HEK293T (cell line): ENCODE results near the gene FAM53B.

Experiments
- CTCF ChIA-PET: fragments of 350-600 bp; formaldehyde crosslinking; extraction: SDS; loops from one replicate; lab custom pipeline; 2021; ENCODE audit warnings: antibody characterized with exemption, inconsistent platforms; lab: Yijun Ruan, JAX
- POLR2A ChIA-PET: fragments of 350-600 bp; formaldehyde crosslinking; extraction: SDS; loops from one replicate; lab custom pipeline; 2020; ENCODE audit warnings: antibody characterized with exemption, inconsistent platforms; lab: Yijun Ruan, JAX
- DNase-seq: peaks from one replicate; pipeline ENCODE4 v3.0.0; 2012; ENCODE audit warnings: mixed read lengths; ENCODE audit errors: extremely low spot score
- ARNT ChIP-seq: fragments of 450-650 bp; IDR thresholded peaks from 2 replicates; pipeline ENCODE4 v1.6.1; 2017; ENCODE audit warnings: mild to moderate bottlenecking
- BHLHE40 ChIP-seq: fragments of 450-650 bp; IDR thresholded peaks from 2 replicates; pipeline ENCODE4 v1.6.1; 2016; ENCODE audit warnings: mild to moderate bottlenecking, moderate library complexity, borderline replicate concordance
- CTBP1 ChIP-seq: fragments of 450-650 bp; IDR thresholded peaks from 2 replicates; pipeline ENCODE4 v1.6.1; 2016; ENCODE audit warnings: borderline replicate concordance
- ELF4 ChIP-seq: fragments of 450-650 bp; IDR thresholded peaks from 2 replicates; pipeline ENCODE4 v1.6.1; 2017; ENCODE audit warnings: antibody characterized with exemption
- FOXA1 ChIP-seq: fragments of 450-650 bp; IDR thresholded peaks from 2 replicates; pipeline ENCODE4 v1.6.1; 2016; ENCODE audit warnings: mild to moderate bottlenecking
- FOXK2 ChIP-seq: fragments of 450-650 bp; IDR thresholded peaks from 2 replicates; pipeline ENCODE4 v1.6.1; 2016; ENCODE audit warnings: mild to moderate bottlenecking
- FOXM1 ChIP-seq: fragments of 450-650 bp; IDR thresholded peaks from 2 replicates; pipeline ENCODE4 v1.6.1; 2017; ENCODE audit warnings: mild to moderate bottlenecking, borderline replicate concordance
- HDGF ChIP-seq: fragments of 450-650 bp; IDR thresholded peaks from 2 replicates; pipeline ENCODE4 v1.6.1; 2017; ENCODE audit warnings: antibody characterized with exemption, borderline replicate concordance
- L3MBTL2 ChIP-seq: fragments of 450-650 bp; conservative IDR thresholded peaks from 2 replicates; pipeline ENCODE4 v1.6.1; 2016; ENCODE audit warnings: mild to moderate bottlenecking
- LEF1 ChIP-seq: fragments of 450-650 bp; IDR thresholded peaks from 2 replicates; pipeline ENCODE4 v1.6.1; 2017; ENCODE audit warnings: mild to moderate bottlenecking, borderline replicate concordance
- NFRKB ChIP-seq: fragments of 450-650 bp; IDR thresholded peaks from 2 replicates; pipeline ENCODE4 v1.6.1; 2016; ENCODE audit warnings: mild to moderate bottlenecking, moderate library complexity
- PKNOX1 ChIP-seq: fragments of 450-650 bp; IDR thresholded peaks from 2 replicates; pipeline ENCODE4 v1.6.1; 2016
- SP1 ChIP-seq: fragments of 450-650 bp; IDR thresholded peaks from 2 replicates; pipeline ENCODE4 v1.6.1; 2017
- SUZ12 ChIP-seq: fragments of 450-650 bp; IDR thresholded peaks from 2 replicates; pipeline ENCODE4 v1.6.1; 2016; ENCODE audit warnings: mild to moderate bottlenecking
- TARDBP ChIP-seq: fragments of 450-650 bp; IDR thresholded peaks from 2 replicates; pipeline ENCODE4 v1.6.1; 2016
- ZNF384 ChIP-seq: fragments of 450-650 bp; IDR thresholded peaks from 2 replicates; pipeline ENCODE4 v1.6.1; 2016

Gene FAM53B

GRCh38 chr10:124594240-124594639, 149.9 kb downstream of the FAM53B start:
- ChIA-PET CTCF (interaction anchor here (0.6 to 0.7 kb wide), 3 partner anchors 10 to 505 kb away, joined by 3 to 4 read pairs (median 3); no protein-coding TSS in a partner anchor), POLR2A (no interaction called here)
- no peak for TF ChIP-seq TARDBP
- TF ChIP-seq L3MBTL2, result no peak
- TF ChIP-seq FOXM1, result no peak
- no peak for TF ChIP-seq FOXK2
- no peak for TF ChIP-seq ZNF384
- TF ChIP-seq FOXA1, result no peak
- no peak for TF ChIP-seq SUZ12
- no peak for TF ChIP-seq SP1
- no peak for TF ChIP-seq ELF4
- TF ChIP-seq LEF1, result no peak
- TF ChIP-seq BHLHE40, result no peak
- TF ChIP-seq ARNT, result no peak
- no peak for TF ChIP-seq PKNOX1
- TF ChIP-seq CTBP1, result no peak
- TF ChIP-seq HDGF, result no peak
- no peak for DNase-seq

GRCh38 chr10:124593431-124593985, 150.7 kb downstream of the FAM53B start:
- DNase-seq, result no peak
- CTCF ChIA-PET, result no interaction called here
- TF ChIP-seq FOXK2 (no peak), HDGF (no peak), ELF4 (no peak), BHLHE40 (no peak), FOXA1 (no peak), ZNF384 (no peak), PKNOX1 (no peak), L3MBTL2 (no peak), CTBP1 (no peak), TARDBP (no peak), FOXM1 (no peak), ARNT (no peak), SP1 (no peak)
- POLR2A ChIA-PET, result no interaction called here

GRCh38 chr10:124592736-124593430, 151.3 kb downstream of the FAM53B start:
- no peak for DNase-seq
- POLR2A ChIA-PET, result no interaction called here
- CTCF ChIA-PET, result no interaction called here
- peak; percentile 53 for TF ChIP-seq PKNOX1
- no peak for TF ChIP-seq FOXK2

- CTCF ChIA-PET, result no interaction called here
- no peak for DNase-seq
- POLR2A ChIA-PET, result no interaction called here
- no peak for TF ChIP-seq SP1
- no peak for TF ChIP-seq NFRKB
- TF ChIP-seq HDGF, result no peak
- no peak for TF ChIP-seq BHLHE40
- TF ChIP-seq L3MBTL2, result no peak
- no peak for TF ChIP-seq TARDBP
- no peak for TF ChIP-seq FOXA1
- no peak for TF ChIP-seq ZNF384
Measured at GRCh38 chr10:124592101-124592500, 152.1 kb downstream of the FAM53B start.

GRCh38 chr10:124591123-124591495, 153.1 kb downstream of the FAM53B start:
- POLR2A ChIA-PET, result no interaction called here
- CTCF ChIA-PET, result no interaction called here
- no peak for TF ChIP-seq NFRKB
- TF ChIP-seq FOXA1, result no peak
- no peak for TF ChIP-seq FOXM1
- TF ChIP-seq BHLHE40, result no peak
- no peak for TF ChIP-seq HDGF
- no peak for TF ChIP-seq ELF4
- TF ChIP-seq TARDBP, result no peak
- no peak for TF ChIP-seq LEF1
- TF ChIP-seq ARNT, result no peak
- TF ChIP-seq SUZ12, result no peak
- TF ChIP-seq CTBP1, result no peak
- TF ChIP-seq L3MBTL2, result no peak
- TF ChIP-seq SP1, result no peak
- DNase-seq, result no peak

- no peak for DNase-seq
- ChIA-PET POLR2A (no interaction called here), CTCF (no interaction called here)
- TF ChIP-seq ZNF384, result no peak
Measured at GRCh38 chr10:124590216-124591122, 153.7 kb downstream of the FAM53B start.
